CD14-positive monocyte (primary cell): ENCODE measurements around the gene BBS9. TPM values are rescaled to one million over a fixed set of nuclear protein-coding genes. Genes with fewer than 3 reads are reported as not detected.

Experiments used
- DNase-seq, 3 donors: peaks; one replicate each; pipeline ENCODE4 v3.0.0-alpha.2; 2011 to 2022
- H2AFZ ChIP-seq: 2 replicates; pipeline ENCODE4 v1.6.0; 2012; ENCODE audit warnings: mild to moderate bottlenecking, low read depth, low read length, inconsistent platforms; ENCODE audit not compliant: insufficient read depth, poor library complexity, severe bottlenecking
- H3K27ac ChIP-seq, 2 donors: 1 replicate in 1 of 2; 2 replicates in 1 of 2; pipeline ENCODE4 v1.5.1; 2012 to 2013; ENCODE audit warnings: low read length in 2 of 2, control low read depth in 1 of 2, inconsistent platforms in 1 of 2, low read depth in 1 of 2, mild to moderate bottlenecking in 1 of 2
- H3K27me3 ChIP-seq, 2 donors: one replicate each; pipeline versions ENCODE4 v1.6.0 to v1.6.1; 2011 to 2013; ENCODE audit warnings: low read length in 2 of 2; ENCODE audit not compliant: control insufficient read depth in 2 of 2, insufficient read depth in 2 of 2
- H3K36me3 ChIP-seq, 2 donors: replicated peaks in 1 of 2; 1 replicate in 1 of 2; 2 replicates in 1 of 2; pipeline versions ENCODE4 v1.5.1 to v1.6.1; 2012 to 2013; ENCODE audit warnings: low read length in 2 of 2, control low read depth in 1 of 2, inconsistent platforms in 1 of 2, mild to moderate bottlenecking in 1 of 2; ENCODE audit not compliant: insufficient read depth in 2 of 2, control insufficient read depth in 1 of 2
- H3K4me1 ChIP-seq, 2 donors: 1 replicate in 1 of 2; 2 replicates in 1 of 2; pipeline versions ENCODE4 v1.5.1 to v1.6.1; 2012 to 2013; ENCODE audit warnings: low read length in 2 of 2, control low read depth in 1 of 2, inconsistent platforms in 1 of 2, mild to moderate bottlenecking in 1 of 2, moderate library complexity in 1 of 2; ENCODE audit not compliant: insufficient read depth in 2 of 2, control insufficient read depth in 1 of 2
- H3K4me2 ChIP-seq: replicated peaks from 2 replicates; pipeline ENCODE3; 2012; ENCODE audit warnings: low read length, moderate library complexity, mild to moderate bottlenecking; ENCODE audit not compliant: poor library complexity, severe bottlenecking; ENCODE audit errors: extremely low read depth
- H3K4me3 ChIP-seq, 3 experiments: fragments of 200-600 bp in 1 of 3; sonication (generic) in 1 of 3; replicated peaks in 1 of 3; 1 replicate in 2 of 3; 2 replicates in 1 of 3; pipeline ENCODE4 v1.5.1; 2011 to 2013; ENCODE audit warnings: low read length in 3 of 3, mild to moderate bottlenecking in 3 of 3, control low read depth in 2 of 3, low read depth in 2 of 3, inconsistent platforms in 1 of 3, moderate library complexity in 1 of 3
- H3K79me2 ChIP-seq: 2 replicates; pipeline ENCODE4 v1.6.0; 2012; ENCODE audit warnings: mild to moderate bottlenecking, control low read depth, inconsistent platforms, low read length, moderate library complexity; ENCODE audit not compliant: insufficient read depth
- H3K9ac ChIP-seq: 2 replicates; pipeline ENCODE4 v1.6.0; 2017; ENCODE audit warnings: low read length, mild to moderate bottlenecking; ENCODE audit not compliant: insufficient read depth, poor library complexity, severe bottlenecking
- H3K9me3 ChIP-seq, 2 donors: replicated peaks in 1 of 2; 1 replicate in 1 of 2; 2 replicates in 1 of 2; pipeline versions ENCODE4 v1.5.1 to v1.6.1; 2012 to 2013; ENCODE audit warnings: low read length in 2 of 2, control low read depth in 1 of 2; ENCODE audit not compliant: control insufficient read depth in 1 of 2, insufficient read depth in 1 of 2
- H4K20me1 ChIP-seq: 2 replicates; pipeline ENCODE4 v1.6.0; 2012; ENCODE audit warnings: mild to moderate bottlenecking, low read length, control low read depth, moderate library complexity; ENCODE audit not compliant: insufficient read depth
- H3K27ac Mint-ChIP-seq, 7 donors: one replicate each; pipeline ENCODE4 v1.8.0; 2020; ENCODE audit warnings: mild to moderate bottlenecking in 7 of 7, mixed read lengths in 7 of 7, moderate library complexity in 6 of 7, inconsistent platforms in 2 of 7
- H3K27me3 Mint-ChIP-seq, 3 donors: one replicate each; pipeline ENCODE4 v1.8.0; 2021 to 2022; ENCODE audit warnings: low read depth in 3 of 3, mild to moderate bottlenecking in 3 of 3, mixed read lengths in 3 of 3, moderate library complexity in 3 of 3, inconsistent platforms in 1 of 3
- H3K36me3 Mint-ChIP-seq, 2 donors: one replicate each; pipeline ENCODE4 v1.8.0; 2020; ENCODE audit warnings: mixed read lengths in 2 of 2, inconsistent platforms in 1 of 2, mild to moderate bottlenecking in 1 of 2
- H3K4me1 Mint-ChIP-seq: one replicate; pipeline ENCODE4 v1.8.0; 2020; ENCODE audit warnings: mild to moderate bottlenecking, mixed read lengths
- H3K4me3 Mint-ChIP-seq, 2 donors: one replicate each; pipeline ENCODE4 v1.8.0; 2020; ENCODE audit warnings: mild to moderate bottlenecking in 2 of 2, mixed read lengths in 2 of 2, moderate library complexity in 1 of 2
- H3K9me3 Mint-ChIP-seq, 7 donors: one replicate each; pipeline ENCODE4 v1.8.0; 2020 to 2022; ENCODE audit warnings: mixed read lengths in 7 of 7, mild to moderate bottlenecking in 6 of 7, moderate library complexity in 6 of 7, inconsistent platforms in 2 of 7
- CTCF ChIP-seq: fragments of 200-600 bp; IDR thresholded peaks from one replicate; pipeline ENCODE4 v1.8.0; 2022; ENCODE audit warnings: antibody characterized with exemption, mild to moderate bottlenecking
- WGBS: methylation state at CpG from one replicate; pipeline ENCODE4 v1.1.5; 2013; ENCODE audit warnings: missing lambda C conversion rate; ENCODE audit not compliant: insufficient coverage; 5-methylcytosine and 5-hydroxymethylcytosine counted together
- intact Hi-C, 2 donors: fragments of 100-400 bp; cut with micrococcal nuclease; formaldehyde crosslinking; loops; one replicate each; pipeline versions ENCODE4 v1.15.0 to v1.15.1; 2023
- polyA plus RNA-seq, 3 donors: library from polyadenylated mRNA; depleted of rRNA in 1 of 3; unstranded in 2 of 3; stranded (reverse) in 1 of 3; fragments of 300-500 nt in 2 of 3; fragments of >200 nt in 1 of 3; fragmentation: Illumina TruSeq in 2 of 3; gene quantifications; 1 replicate in 2 of 3; 2 replicates in 1 of 3; pipeline ENCODE4 v1.2.3, GENCODE V29; 2012 to 2021

BBS9 gene
- polyA plus RNA-seq, 3 donors: 4.9 to 7.5 (median 6.8) TPM

GRCh38 chr7:33636359-33636758 lies 507.0 kb downstream of the BBS9 start:
- Histone ChIP-seq H3K79me2 (no peaks in the 10 kb centered on the region), H4K20me1 (no peaks in the 10 kb centered on the region), H3K4me2 (no peak overlapping the region), H3K36me3 (no peaks in the 10 kb centered on the region), H3K27ac (no peak overlapping the region), H3K4me1 (no peaks in the 10 kb centered on the region), H2AFZ (no peak overlapping the region), H3K4me3 (no peak overlapping the region), H3K27me3 (no peaks in the 10 kb centered on the region), H3K9me3 (peaks cover 0 to 5% of the 10 kb centered on the region in 2 donors), H3K9ac (no peak overlapping the region)
- Mint-ChIP-seq H3K27ac (no peak overlapping the region), H3K36me3 (no peaks in the 10 kb centered on the region), H3K9me3 (peaks cover 0 to 15% (median 6%) of the 10 kb centered on the region in 7 donors), H3K4me3 (no peak overlapping the region), H3K27me3 (no peaks in the 10 kb centered on the region), H3K4me1 (peaks cover 2% of the 10 kb centered on the region)
- no peak for DNase-seq
- 100% methylated on average over 1 of the region's 3 CpGs for WGBS
- TF ChIP-seq CTCF: no peak
- intact Hi-C loops: no loop called here

- Mint-ChIP-seq H3K27me3 (peaks cover 0 to 2% (median 0%) of the 10 kb centered on the region in 3 donors), H3K9me3 (peaks cover 0 to 5% (median 3%) of the 10 kb centered on the region in 7 donors), H3K27ac (no peak overlapping the region), H3K4me1 (peaks cover 8% of the 10 kb centered on the region), H3K4me3 (no peak overlapping the region), H3K36me3 (no peaks in the 10 kb centered on the region)
- Histone ChIP-seq H2AFZ (no peak overlapping the region), H3K36me3 (no peaks in the 10 kb centered on the region), H3K9me3 (no peaks in the 10 kb centered on the region), H3K4me1 (no peaks in the 10 kb centered on the region), H4K20me1 (no peaks in the 10 kb centered on the region), H3K27ac (no peak overlapping the region), H3K4me2 (no peak overlapping the region), H3K9ac (no peak overlapping the region), H3K27me3 (no peaks in the 10 kb centered on the region), H3K79me2 (no peaks in the 10 kb centered on the region), H3K4me3 (no peak overlapping the region)
- no peak for TF ChIP-seq CTCF
- DNase-seq: no peak
- no CpG with 5 or more reads among the region's 10 CpGs for WGBS
- intact Hi-C loops: no loop called here
Observed at GRCh38 chr7:33639552-33640197, 510.3 kb downstream of the BBS9 start.
